SU-DHL-6 (cell line): ENCODE data around the gene DUSP2.

Source experiments
- H2AFZ ChIP-seq: fragments of 200-600 bp; sonication (generic); 2 replicates; pipeline ENCODE4 v1.6.1; 2014; ENCODE audit warnings: low read depth, mild to moderate bottlenecking, moderate library complexity, mixed read lengths, antibody characterized with exemption, low read length; ENCODE audit not compliant: severe bottlenecking
- H3F3A ChIP-seq: fragments of 200-600 bp; shearing (Covaris generic); 2 replicates; pipeline ENCODE4 v1.6.0; 2016; ENCODE audit warnings: antibody characterized with exemption, mild to moderate bottlenecking; ENCODE audit not compliant: insufficient read depth
- H3K27ac ChIP-seq: fragments of 200-600 bp; sonication (generic); 2 replicates; pipeline ENCODE4 v1.5.1; 2016; ENCODE audit warnings: low read depth, mild to moderate bottlenecking, low read length, moderate library complexity, mixed read lengths
- H3K27me3 ChIP-seq: fragments of 200-600 bp; sonication (generic), shearing (Covaris generic); 2 replicates; pipeline ENCODE4 v1.6.0; 2014; ENCODE audit warnings: mild to moderate bottlenecking, low read length
- H3K36me3 ChIP-seq: fragments of 200-600 bp; sonication (generic); 2 replicates; pipeline ENCODE4 v1.6.1; 2014; ENCODE audit warnings: mild to moderate bottlenecking, low read length, mixed read lengths
- H3K4me2 ChIP-seq: fragments of 300-600, 200-600 bp; shearing (Covaris generic), sonication (generic); 2 replicates; pipeline ENCODE4 v1.6.0; 2014; ENCODE audit warnings: low read length, low read depth, mild to moderate bottlenecking; ENCODE audit not compliant: poor library complexity, severe bottlenecking
- H3K4me3 ChIP-seq: fragments of 200-600 bp; sonication (generic); 2 replicates; pipeline ENCODE4 v1.5.1; 2014; ENCODE audit warnings: antibody characterized with exemption, low read length, mild to moderate bottlenecking, mixed read lengths; ENCODE audit not compliant: insufficient read depth, poor library complexity, severe bottlenecking
- H3K79me2 ChIP-seq: fragments of 200-600 bp; sonication (generic); 2 replicates; pipeline ENCODE4 v1.6.1; 2014; ENCODE audit warnings: mild to moderate bottlenecking, low read length, moderate library complexity; ENCODE audit not compliant: insufficient read depth
- H3K9ac ChIP-seq: fragments of 200-600 bp; sonication (generic); 2 replicates; pipeline ENCODE4 v1.7.0; 2014; ENCODE audit warnings: mild to moderate bottlenecking, low read length
- H3K9me2 ChIP-seq: fragments of 200-600 bp; sonication (generic); replicated peaks from 2 replicates; pipeline ENCODE4 v1.6.1; 2014; ENCODE audit warnings: low read length; ENCODE audit not compliant: insufficient read depth
- H3K9me3 ChIP-seq: fragments of 200-600 bp; sonication (generic); 2 replicates; pipeline ENCODE4 v1.6.1; 2014; ENCODE audit warnings: low read length, mixed read lengths; ENCODE audit not compliant: insufficient read depth
- H4K20me1 ChIP-seq: fragments of 200-600 bp; sonication (generic); 2 replicates; pipeline ENCODE4 v1.6.1; 2014; ENCODE audit warnings: low read depth, mild to moderate bottlenecking, antibody characterized with exemption, low read length, moderate library complexity, mixed read lengths
- CTCF ChIP-seq: fragments of 200-600 bp; sonication (generic); IDR thresholded peaks from one replicate; pipeline ENCODE4 v1.5.1; 2017; ENCODE audit warnings: antibody characterized with exemption, mild to moderate bottlenecking, low read length, moderate library complexity; ENCODE audit not compliant: insufficient read depth, poor library complexity, severe bottlenecking
- EZH2phosphoT487 ChIP-seq: fragments of 200-600 bp; sonication (generic), shearing (Covaris generic); conservative IDR thresholded peaks from 2 replicates; pipeline ENCODE4 v1.6.1; 2018; ENCODE audit warnings: mild to moderate bottlenecking, antibody characterized with exemption, low read length, moderate library complexity, mixed read lengths

The DUSP2 gene

GRCh38 chr2:96105994-96106715 is 39.1 kb downstream of the DUSP2 start:
- Histone ChIP-seq H3K4me3 (no peak overlapping the region), H3K9me3 (peaks cover 8% of the 10 kb centered on the region; the same call in 1 of the 2 replicates), H3K27me3 (no peaks in the 10 kb centered on the region), H3F3A (no peaks in the 10 kb centered on the region), H3K9me2 (no peaks in the 10 kb centered on the region), H4K20me1 (no peaks in the 10 kb centered on the region), H3K36me3 (no peaks in the 10 kb centered on the region), H3K27ac (no peak overlapping the region), H2AFZ (no peak overlapping the region), H3K4me2 (no peak overlapping the region), H3K9ac (no peak overlapping the region), H3K79me2 (no peaks in the 10 kb centered on the region)
- TF ChIP-seq EZH2phosphoT487 (no peak), CTCF (no peak)

GRCh38 chr2:96105152-96105915 is 39.9 kb downstream of the DUSP2 start:
- H3F3A ChIP-seq: no peaks in the 10 kb centered on the region
- no peak overlapping the region for H2AFZ ChIP-seq
- no peaks in the 10 kb centered on the region for H3K36me3 ChIP-seq
- H3K27ac ChIP-seq: no peak overlapping the region
- no peak overlapping the region for H3K4me3 ChIP-seq
- no peaks in the 10 kb centered on the region for H3K79me2 ChIP-seq
- H3K9me2 ChIP-seq: no peaks in the 10 kb centered on the region
- TF ChIP-seq EZH2phosphoT487: no peak
- no peak for TF ChIP-seq CTCF
- H3K4me2 ChIP-seq: no peak overlapping the region
- no peaks in the 10 kb centered on the region for H3K27me3 ChIP-seq
- no peaks in the 10 kb centered on the region for H4K20me1 ChIP-seq
- H3K9me3 ChIP-seq: peaks cover 8% of the 10 kb centered on the region; the same call in 1 of the 2 replicates
- H3K9ac ChIP-seq: no peak overlapping the region

- H3K4me2 ChIP-seq: no peak overlapping the region
- no peak overlapping the region for H3K4me3 ChIP-seq
- no peaks in the 10 kb centered on the region for H3K27me3 ChIP-seq
- no peak overlapping the region for H2AFZ ChIP-seq
- H3F3A ChIP-seq: no peaks in the 10 kb centered on the region
- no peak overlapping the region for H3K27ac ChIP-seq
- TF ChIP-seq CTCF (no peak), EZH2phosphoT487 (no peak)
- H3K9me3 ChIP-seq: peaks cover 8% of the 10 kb centered on the region; the same call in 1 of the 2 replicates
- no peaks in the 10 kb centered on the region for H3K9me2 ChIP-seq
- no peaks in the 10 kb centered on the region for H3K36me3 ChIP-seq
- H3K79me2 ChIP-seq: no peaks in the 10 kb centered on the region
- H3K9ac ChIP-seq: no peak overlapping the region
- no peaks in the 10 kb centered on the region for H4K20me1 ChIP-seq
Measured at GRCh38 chr2:96104487-96104861, 40.8 kb downstream of the DUSP2 start.
